HepG2 (cell line): Measurements from ENCODE around the gene SLC16A3. TPM values are rescaled to one million over a fixed set of nuclear protein-coding genes. Genes with fewer than 3 reads are reported as not detected.

Experiments used
- DPF2 ChIP-seq: sonication (generic); formaldehyde crosslinking; IDR thresholded peaks from 2 replicates; pipeline ENCODE4 v1.4.0; 2020; ENCODE audit warnings: mild to moderate bottlenecking, low read depth, missing genetic modification reagents, borderline replicate concordance
- ETV5 ChIP-seq: IDR thresholded peaks from 2 replicates; pipeline ENCODE4 v1.6.1; 2018; ENCODE audit warnings: missing biosample characterization, missing genetic modification reagents, inconsistent platforms, borderline replicate concordance
- HES4 ChIP-seq: sonication (generic); formaldehyde crosslinking; IDR thresholded peaks from 2 replicates; pipeline ENCODE4 v1.9.0; 2021; ENCODE audit warnings: mild to moderate bottlenecking, missing genetic modification reagents, borderline replicate concordance
- HNRNPH1 ChIP-seq: fragments of 200-400 bp; formaldehyde crosslinking; optimal IDR thresholded peaks from 2 replicates; pipeline ENCODE3; 2017; ENCODE audit warnings: mild to moderate bottlenecking, low read depth, low read length
- IKZF4 ChIP-seq: sonication (generic); formaldehyde crosslinking; IDR thresholded peaks from 2 replicates; pipeline ENCODE4 v1.5.1; 2020; ENCODE audit warnings: borderline replicate concordance, mild to moderate bottlenecking, low read depth, missing genetic modification reagents; ENCODE audit errors: not compliant biosample characterization
- JDP2 ChIP-seq: sonication (generic); formaldehyde crosslinking; IDR thresholded peaks from 2 replicates; pipeline ENCODE4 v1.8.1; 2022; ENCODE audit warnings: missing genetic modification reagents, borderline replicate concordance
- NONO ChIP-seq, 2 experiments: fragments of 450-650 bp in 1 of 2; sonication (generic) in 1 of 2; formaldehyde crosslinking in 1 of 2; IDR thresholded peaks in 1 of 2; conservative IDR thresholded peaks in 1 of 2; 2 replicates each; pipeline versions ENCODE4 v1.6.1 to v1.8.0; 2017 to 2022; ENCODE audit warnings: mild to moderate bottlenecking in 1 of 2, missing genetic modification reagents in 1 of 2, moderate library complexity in 1 of 2
- NR1H2 ChIP-seq: sonication (generic); formaldehyde crosslinking; IDR thresholded peaks from 2 replicates; pipeline ENCODE4 v1.8.1; 2022; ENCODE audit warnings: low read depth, missing genetic modification reagents, borderline replicate concordance
- SAFB2 ChIP-seq: sonication (generic); formaldehyde crosslinking; IDR thresholded peaks from 2 replicates; pipeline ENCODE4 v1.5.1; 2020; ENCODE audit warnings: missing genetic modification reagents, low read depth, mild to moderate bottlenecking, borderline replicate concordance
- TEAD3 ChIP-seq: optimal IDR thresholded peaks from 2 replicates; pipeline ENCODE3; 2016; ENCODE audit warnings: borderline replicate concordance
- TFE3 ChIP-seq: IDR thresholded peaks from 2 replicates; pipeline ENCODE4 v1.6.1; 2016
- TP53 ChIP-seq: sonication (generic); formaldehyde crosslinking; conservative IDR thresholded peaks from 2 replicates; pipeline ENCODE4 v1.4.0; 2020; ENCODE audit warnings: missing genetic modification reagents
- ZBTB8A ChIP-seq: sonication (generic); formaldehyde crosslinking; IDR thresholded peaks from 2 replicates; pipeline ENCODE4 v1.4.0; 2020; ENCODE audit warnings: mild to moderate bottlenecking, low read depth, missing genetic modification reagents, borderline replicate concordance
- ZFP41 ChIP-seq: sonication (generic); formaldehyde crosslinking; IDR thresholded peaks from 2 replicates; pipeline ENCODE4 v1.4.0; 2020; ENCODE audit warnings: mild to moderate bottlenecking, missing genetic modification reagents, borderline replicate concordance
- ZFYVE20 ChIP-seq: sonication (generic); formaldehyde crosslinking; IDR thresholded peaks from 2 replicates; pipeline ENCODE4 v1.8.0; 2023; ENCODE audit warnings: low read depth, mild to moderate bottlenecking, moderate library complexity, missing genetic modification reagents, borderline replicate concordance
- ZNF205 ChIP-seq: IDR thresholded peaks from 2 replicates; pipeline ENCODE4 v1.6.1; 2018; ENCODE audit warnings: missing biosample characterization, missing genetic modification reagents
- ZNF33B ChIP-seq: sonication (generic); formaldehyde crosslinking; IDR thresholded peaks from 2 replicates; pipeline ENCODE4 v1.5.1; 2020; ENCODE audit warnings: mild to moderate bottlenecking, missing genetic modification reagents
- ZNF382 ChIP-seq: sonication (generic); formaldehyde crosslinking; IDR thresholded peaks from 2 replicates; pipeline ENCODE4 v1.5.0; 2020; ENCODE audit warnings: missing genetic modification reagents, mild to moderate bottlenecking, borderline replicate concordance
- ZNF468 ChIP-seq: sonication (generic); formaldehyde crosslinking; IDR thresholded peaks from 2 replicates; pipeline ENCODE4 v1.8.0; 2022; ENCODE audit warnings: mild to moderate bottlenecking, moderate library complexity, missing genetic modification reagents
- ZNF570 ChIP-seq: sonication (generic); formaldehyde crosslinking; IDR thresholded peaks from 2 replicates; pipeline ENCODE4 v1.4.0; 2020; ENCODE audit warnings: mild to moderate bottlenecking, missing genetic modification reagents, borderline replicate concordance
- ZNF674 ChIP-seq: sonication (generic); formaldehyde crosslinking; IDR thresholded peaks from 2 replicates; pipeline ENCODE4 v1.5.0; 2020; ENCODE audit warnings: low read depth, mild to moderate bottlenecking, missing genetic modification reagents
- ZNF792 ChIP-seq: IDR thresholded peaks from 2 replicates; pipeline ENCODE4 v1.6.1; 2016
- ZUFSP ChIP-seq: sonication (generic); formaldehyde crosslinking; IDR thresholded peaks from 2 replicates; pipeline ENCODE4 v1.9.0; 2021; ENCODE audit warnings: missing genetic modification reagents, mild to moderate bottlenecking, borderline replicate concordance
- polyA plus RNA-seq, 8 experiments: library from polyadenylated mRNA; depleted of rRNA in 3 of 8; stranded (reverse) in 7 of 8; unstranded in 1 of 8; fragments of >200 nt; fragmentation: Illumina TruSeq in 4 of 8; extraction: Trizol in 4 of 8; gene quantifications; 2 replicates each; pipeline versions ENCODE4 v1.2.1 to v1.2.3, GENCODE V29; 2011 to 2016; ENCODE audit warnings: low read depth in 4 of 8, missing spikeins in 1 of 8, mixed read lengths in 1 of 8; ENCODE audit not compliant: insufficient read depth in 1 of 8
- total RNA-seq, 5 experiments: library from RNA; depleted of rRNA; stranded (reverse); fragments of >200 nt; fragmentation: Illumina TruSeq; extraction: Trizol; gene quantifications; 2 replicates each; pipeline ENCODE4 v1.2.3, GENCODE V29; 2016; ENCODE audit warnings: low read depth in 1 of 5
- TF ChIP-seq, protein P1 (sequence below): sonication (generic); formaldehyde crosslinking; IDR thresholded peaks from 2 replicates; pipeline ENCODE4 v1.5.0; 2020; ENCODE audit warnings: missing genetic modification reagents

Gene SLC16A3
- total and polyA plus RNA-seq, 2 of the 13 experiments (the other 11 are each of a cell fraction or from before 2014, with no cell fraction given) = 242 to 349 TPM

DNA sequence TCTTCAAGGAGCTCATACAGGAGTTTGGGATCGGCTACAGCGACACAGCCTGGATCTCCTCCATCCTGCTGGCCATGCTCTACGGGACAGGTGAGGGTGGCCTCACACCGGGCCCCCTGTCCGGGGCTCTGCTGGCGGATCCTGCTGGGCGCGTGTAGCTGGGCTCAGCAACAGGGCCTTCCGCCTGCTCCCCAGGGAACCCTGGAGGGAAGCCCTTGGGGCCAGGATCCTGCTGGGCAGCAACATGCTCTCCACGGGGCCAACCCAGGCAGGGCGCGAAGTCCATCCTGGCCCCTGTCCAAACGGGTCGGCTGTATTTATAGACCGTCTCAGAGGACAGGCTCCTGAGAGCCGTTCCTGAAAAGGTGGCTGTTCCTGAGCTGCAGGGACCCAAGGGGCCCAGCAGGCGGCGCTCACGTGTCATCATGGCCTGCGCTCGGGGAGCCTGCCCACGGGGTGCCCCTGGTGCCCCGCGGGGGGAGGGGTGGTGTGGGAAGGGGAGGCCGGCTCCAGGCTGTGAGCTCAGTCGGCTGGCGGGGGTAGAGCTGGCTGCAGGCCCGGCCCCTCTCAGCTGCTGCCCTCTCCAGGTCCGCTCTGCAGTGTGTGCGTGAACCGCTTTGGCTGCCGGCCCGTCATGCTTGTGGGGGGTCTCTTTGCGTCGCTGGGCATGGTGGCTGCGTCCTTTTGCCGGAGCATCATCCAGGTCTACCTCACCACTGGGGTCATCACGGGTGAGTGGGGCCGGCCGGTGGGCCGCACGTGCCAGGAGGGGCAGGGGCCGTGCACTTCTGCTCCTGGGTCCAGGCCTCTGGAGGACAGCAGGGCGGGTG is 7.5 kb downstream of the SLC16A3 start (continued):
- no peak for TF ChIP-seq ZNF382 (CRISPR knock-in tag)
- peak; percentile 82; the same call in 1 of the 2 replicates for TF ChIP-seq SAFB2 (CRISPR knock-in tag)
- TF ChIP-seq ZNF674 = no peak
- TF ChIP-seq ZNF205 (CRISPR knock-in tag) = peak; percentile 73; the same call in 1 of the 2 replicates
- peak; percentile 74; the same call in 1 of the 2 replicates for TF ChIP-seq ZNF468 (CRISPR knock-in tag)
- peak; percentile 81; the same call in 1 of the 2 replicates for TF ChIP-seq ZFYVE20 (CRISPR knock-in tag)
- TF ChIP-seq NONO (IDR thresholded peaks at IDR 0.05) = no peak
- peak; percentile 68 for TF ChIP-seq NONO (CRISPR knock-in tag; conservative IDR thresholded peaks at IDR 0.05)
- peak; percentile 93 for TF ChIP-seq ZNF792 (CRISPR knock-in tag)
- TF ChIP-seq TP53 (CRISPR knock-in tag) = peak; percentile 82; the same call in 1 of the 2 replicates
- TF ChIP-seq ZNF570 (CRISPR knock-in tag) = peak; percentile 89; the same call in 1 of the 2 replicates
- TF ChIP-seq, protein P1, sequence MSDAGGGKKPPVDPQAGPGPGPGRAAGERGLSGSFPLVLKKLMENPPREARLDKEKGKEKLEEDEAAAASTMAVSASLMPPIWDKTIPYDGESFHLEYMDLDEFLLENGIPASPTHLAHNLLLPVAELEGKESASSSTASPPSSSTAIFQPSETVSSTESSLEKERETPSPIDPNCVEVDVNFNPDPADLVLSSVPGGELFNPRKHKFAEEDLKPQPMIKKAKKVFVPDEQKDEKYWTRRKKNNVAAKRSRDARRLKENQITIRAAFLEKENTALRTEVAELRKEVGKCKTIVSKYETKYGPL = peak; percentile 84
- TF ChIP-seq ZNF33B (CRISPR knock-in tag) = peak; percentile 83
- TF ChIP-seq ZUFSP (CRISPR knock-in tag) = 0 out of 2 replicates have a peak, but pooled peaks have one; percentile 54
- peak; percentile 37; the same call in 1 of the 2 replicates for TF ChIP-seq ETV5 (CRISPR knock-in tag)
- TF ChIP-seq TEAD3 (CRISPR knock-in tag) = peak; percentile 44
- peak; percentile 94 for TF ChIP-seq HES4
- no peak; the same call in 1 of the 2 replicates for TF ChIP-seq NR1H2
- TF ChIP-seq ZFP41 (CRISPR knock-in tag) = peak; percentile 96; the same call in 1 of the 2 replicates
- peak; percentile 88 for TF ChIP-seq ZBTB8A (CRISPR knock-in tag)
- peak; percentile 69 for TF ChIP-seq HNRNPH1
- no peak; the same call in 1 of the 2 replicates for TF ChIP-seq JDP2
- TF ChIP-seq TFE3 = peak; percentile 90
- TF ChIP-seq IKZF4 (CRISPR knock-in tag) = peak; percentile 75
- TF ChIP-seq DPF2 = peak; percentile 71
